ENCODE data around the gene ESCO1. TPM values are rescaled to one million over a fixed set of nuclear protein-coding genes. Genes with fewer than 3 reads are reported as not detected.

ESCO1 gene
- total and polyA plus RNA-seq, 2 of the 4 experiments (the other 2 are of a cell fraction): 3.1 to 4.5 TPM

DNA sequence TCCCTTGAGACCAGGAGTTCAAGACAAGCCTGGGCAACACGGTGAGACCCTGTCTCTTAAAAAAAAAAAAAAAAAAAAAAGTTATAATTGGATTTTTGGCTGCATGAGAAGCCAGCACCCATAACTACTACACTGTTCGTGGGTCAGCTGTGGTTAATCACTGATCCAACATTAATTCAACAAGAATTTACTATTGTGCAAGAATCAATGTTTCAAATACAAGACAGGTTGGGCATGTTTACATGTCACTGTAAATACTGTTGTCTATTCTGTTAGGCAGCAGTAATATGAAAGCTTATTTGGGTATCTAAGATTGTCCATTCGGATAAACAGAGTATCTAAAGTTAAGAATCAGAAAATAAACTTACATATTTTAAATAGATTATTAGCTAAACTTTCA lies 62.3 kb downstream of the ESCO1 start:
- no peaks in the 10 kb centered on the region for H3K79me1 ChIP-seq (ENCODE audit: low read depth in 1 of 2, low read length in 2 of 2)
- H2AFZ ChIP-seq (replicated peaks; ENCODE audit: low read length, poor library complexity): no peak overlapping the region
- H2BK15ac ChIP-seq (ENCODE audit: low read depth, low read length): no peak overlapping the region
- H3K23ac ChIP-seq (ENCODE audit: low read depth, low read length): no peak overlapping the region
- H3K9me3 ChIP-seq (ENCODE audit: control insufficient read depth, insufficient read depth, low read length): no peaks in the 10 kb centered on the region
- no TSS peak for BruUV-seq (replicated peaks)
- ChIA-PET CTCF (interaction anchor here (1.0 kb wide), 1 partner anchor 63 kb away, joined by 4 read pairs; the partner anchor contains the start of gene ESCO1), POLR2A (ENCODE audit: unreplicated experiment) (no interaction called here)
- H3K14ac ChIP-seq (replicated peaks; ENCODE audit: low read depth, low read length): no peak overlapping the region
- no peak overlapping the region for H4K91ac ChIP-seq (ENCODE audit: insufficient read depth, low read depth, low read length)
- no peak overlapping the region for H2BK5ac ChIP-seq (ENCODE audit: low read depth, low read length, poor library complexity, severe bottlenecking)
- H2AK5ac ChIP-seq (ENCODE audit: low read depth, low read length): no peak overlapping the region
- no CpG with 5 or more reads among the region's 3 CpGs for WGBS, 2 experiments (ENCODE audit: extremely low coverage in 2 of 2, insufficient read length in 1 of 2)
- peaks cover 25% of the 10 kb centered on the region for H3K36me3 ChIP-seq (ENCODE audit: control insufficient read depth, insufficient read depth, low read length)
- dilution Hi-C loops (cut with HindIII; ENCODE audit: low sequenced_read_pairs, unreplicated experiment) (no loop called here), intact Hi-C loops (cut with micrococcal nuclease) (no loop called here), in situ Hi-C loops (cut with MboI; ENCODE audit: low sequenced_read_pairs) (no loop called here)
- no peak overlapping the region for H3K9ac ChIP-seq (ENCODE audit: low read depth, low read length)
- H4K8ac ChIP-seq (ENCODE audit: low read depth in 2 of 2, low read length in 2 of 2): no peak overlapping the region
- H4K20me1 ChIP-seq (ENCODE audit: insufficient read depth, low read length): no peaks in the 10 kb centered on the region
- H3K4me1 ChIP-seq (ENCODE audit: control insufficient read depth, insufficient read depth, low read length): no peaks in the 10 kb centered on the region
- H4K5ac ChIP-seq (ENCODE audit: low read depth, low read length): no peak overlapping the region
- H3K4me2 ChIP-seq (ENCODE audit: low read depth, low read length): no peak overlapping the region
- no peak overlapping the region for H3K27ac ChIP-seq (ENCODE audit: insufficient read depth, low read length)
- H2BK20ac ChIP-seq (ENCODE audit: low read depth, low read length): no peak overlapping the region
- H3K9me1 ChIP-seq (ENCODE audit: insufficient read depth, low read length): no peaks in the 10 kb centered on the region
- H3K27me3 ChIP-seq (ENCODE audit: control insufficient read depth, insufficient read depth, low read length): no peaks in the 10 kb centered on the region
- no peak for ATAC-seq (ENCODE audit: low read depth)
- TF ChIP-seq CEBPB (IDR thresholded peaks at IDR 0.05; ENCODE audit: low read depth, low read length): peak; percentile 77
- TF ChIP-seq, protein P1, sequence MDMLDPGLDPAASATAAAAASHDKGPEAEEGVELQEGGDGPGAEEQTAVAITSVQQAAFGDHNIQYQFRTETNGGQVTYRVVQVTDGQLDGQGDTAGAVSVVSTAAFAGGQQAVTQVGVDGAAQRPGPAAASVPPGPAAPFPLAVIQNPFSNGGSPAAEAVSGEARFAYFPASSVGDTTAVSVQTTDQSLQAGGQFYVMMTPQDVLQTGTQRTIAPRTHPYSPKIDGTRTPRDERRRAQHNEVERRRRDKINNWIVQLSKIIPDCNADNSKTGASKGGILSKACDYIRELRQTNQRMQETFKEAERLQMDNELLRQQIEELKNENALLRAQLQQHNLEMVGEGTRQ (IDR thresholded peaks at IDR 0.05; ENCODE audit: low read depth, low read length): no peak
- DNase-seq: no peak
- no peak overlapping the region for H3K56ac ChIP-seq (ENCODE audit: extremely low read depth, insufficient read depth, low read length)
- H2BK120ac ChIP-seq (ENCODE audit: low read depth, low read length): no peak overlapping the region
- H3K18ac ChIP-seq (ENCODE audit: low read depth, low read length): no peak overlapping the region
- H3K4me3 ChIP-seq (ENCODE audit: insufficient read depth, low read depth, low read length): no peak overlapping the region
- no peak overlapping the region for H3K4ac ChIP-seq (ENCODE audit: low read depth, low read length)
- no peak overlapping the region for H2AK9ac ChIP-seq (replicated peaks; ENCODE audit: low read depth, low read length, poor library complexity)

All from IMR-90 (cell line).